Vagina (tissue), 2 donors: ENCODE data around the gene C1QTNF2. TPM values are rescaled to one million over a fixed set of nuclear protein-coding genes. Genes with fewer than 3 reads are reported as not detected.

Experiments used
- DNase-seq, 2 donors: peaks; one replicate each; pipeline ENCODE4 v3.0.0-alpha.2; 2017; ENCODE audit errors: extremely low spot score in 2 of 2
- H3K27ac ChIP-seq: fragments of 200-600 bp; sonication (generic); one replicate; pipeline ENCODE4 v1.5.1; 2019
- H3K27me3 ChIP-seq: fragments of 200-600 bp; sonication (generic); one replicate; pipeline ENCODE4 v1.5.1; 2019
- H3K36me3 ChIP-seq, 2 donors: fragments of 200-600 bp; sonication (generic); one replicate each; pipeline ENCODE4 v1.5.1; 2017 to 2019
- H3K4me1 ChIP-seq: fragments of 200-600 bp; sonication (generic); one replicate; pipeline ENCODE4 v1.5.1; 2019
- H3K4me3 ChIP-seq, 2 donors: fragments of 200-600 bp; sonication (generic); 1 replicate in 1 of 2; 2 replicates in 1 of 2; pipeline ENCODE4 v1.5.1; 2016 to 2019
- H3K9me3 ChIP-seq: fragments of 200-600 bp; sonication (generic); one replicate; pipeline ENCODE4 v1.5.1; 2019
- CTCF ChIP-seq, 3 experiments: fragments of 450-650 bp in 2 of 3; fragments of 200-600 bp in 1 of 3; sonication (generic) in 1 of 3; IDR thresholded peaks; one replicate each; pipeline ENCODE4 v1.5.1; 2017 to 2019; ENCODE audit warnings: antibody characterized with exemption in 3 of 3, mild to moderate bottlenecking in 2 of 3, moderate library complexity in 2 of 3
- POLR2A ChIP-seq, 2 donors: fragments of 450-650 bp; IDR thresholded peaks; one replicate each; pipeline ENCODE4 v1.6.1; 2017; ENCODE audit warnings: antibody characterized with exemption in 2 of 2, mild to moderate bottlenecking in 2 of 2, moderate library complexity in 2 of 2
- POLR2AphosphoS5 ChIP-seq, 2 donors: sonication (generic); formaldehyde crosslinking; IDR thresholded peaks; one replicate each; pipeline ENCODE4 v1.9.0; 2017; ENCODE audit warnings: antibody characterized with exemption in 2 of 2, mild to moderate bottlenecking in 2 of 2, low read depth in 1 of 2; ENCODE audit not compliant: insufficient read depth in 1 of 2
- intact Hi-C: fragments of 100-400 bp; cut with DNase I; formaldehyde crosslinking; loops from one replicate; pipeline ENCODE4 v1.15.1; 2023
- total RNA-seq: library from RNA; depleted of rRNA; stranded (reverse); fragments of >200 nt; gene quantifications from one replicate; pipeline ENCODE4 v1.2.3, GENCODE V29; 2016

C1QTNF2 gene
- total RNA-seq, 1 donor from 2014 or later = 1.7 TPM

- Histone ChIP-seq H3K9me3 (no peaks in the 10 kb centered on the region), H3K27me3 (no peaks in the 10 kb centered on the region), H3K36me3 (no peaks in the 10 kb centered on the region), H3K4me1 (no peaks in the 10 kb centered on the region), H3K4me3 (no peak overlapping the region), H3K27ac (no peak overlapping the region)
- TF ChIP-seq POLR2AphosphoS5 (IDR thresholded peaks at IDR 0.05; ENCODE audit: insufficient read depth in 1 of 2, low read depth in 1 of 2) (no peak), CTCF (IDR thresholded peaks at IDR 0.05) (no peak), POLR2A (IDR thresholded peaks at IDR 0.05) (no peak)
- intact Hi-C loops = no loop called here
- no peak for DNase-seq
Measured at GRCh38 chr5:160333721-160334120, 36.7 kb downstream of the C1QTNF2 start.

- no peaks in the 10 kb centered on the region for H3K36me3 ChIP-seq
- H3K4me3 ChIP-seq = no peak overlapping the region
- H3K27ac ChIP-seq = no peak overlapping the region
- no peaks in the 10 kb centered on the region for H3K4me1 ChIP-seq
- intact Hi-C loops = no loop called here
- DNase-seq = no peak
- H3K9me3 ChIP-seq = no peaks in the 10 kb centered on the region
- no peaks in the 10 kb centered on the region for H3K27me3 ChIP-seq
- TF ChIP-seq POLR2AphosphoS5 (IDR thresholded peaks at IDR 0.05; ENCODE audit: insufficient read depth in 1 of 2, low read depth in 1 of 2) (no peak), POLR2A (IDR thresholded peaks at IDR 0.05) (no peak), CTCF (IDR thresholded peaks at IDR 0.05) (no peak)
Measured at GRCh38 chr5:160330212-160330611, 40.2 kb downstream of the C1QTNF2 start.

- no peak for DNase-seq
Measured at GRCh38 chr5:160327818-160328217, 42.6 kb downstream of the C1QTNF2 start.

GRCh38 chr5:160326981-160327380 lies 43.4 kb downstream of the C1QTNF2 start:
- intact Hi-C loops = no loop called here
- Histone ChIP-seq H3K4me1 (no peaks in the 10 kb centered on the region), H3K36me3 (no peaks in the 10 kb centered on the region), H3K4me3 (no peak overlapping the region), H3K27ac (no peak overlapping the region), H3K9me3 (no peaks in the 10 kb centered on the region), H3K27me3 (no peaks in the 10 kb centered on the region)
- DNase-seq = no peak
- no peak for TF ChIP-seq POLR2A (IDR thresholded peaks at IDR 0.05)
- TF ChIP-seq POLR2AphosphoS5 (IDR thresholded peaks at IDR 0.05; ENCODE audit: insufficient read depth in 1 of 2, low read depth in 1 of 2) = no peak
- TF ChIP-seq CTCF (IDR thresholded peaks at IDR 0.05) = no peak

More at GRCh38 chr5:160327818-160328217, 42.6 kb downstream of the C1QTNF2 start:
- TF ChIP-seq CTCF (IDR thresholded peaks at IDR 0.05) (no peak), POLR2A (IDR thresholded peaks at IDR 0.05) (no peak), POLR2AphosphoS5 (IDR thresholded peaks at IDR 0.05; ENCODE audit: insufficient read depth in 1 of 2, low read depth in 1 of 2) (no peak)
- Histone ChIP-seq H3K4me3 (no peak overlapping the region), H3K27me3 (no peaks in the 10 kb centered on the region), H3K4me1 (no peaks in the 10 kb centered on the region), H3K9me3 (no peaks in the 10 kb centered on the region), H3K36me3 (no peaks in the 10 kb centered on the region), H3K27ac (no peak overlapping the region)
- intact Hi-C loops = no loop called here

GRCh38 chr5:160325716-160326115 lies 44.7 kb downstream of the C1QTNF2 start:
- no peaks in the 10 kb centered on the region for H3K27me3 ChIP-seq
- no peak for DNase-seq
- H3K9me3 ChIP-seq = no peaks in the 10 kb centered on the region
- no peak overlapping the region for H3K4me3 ChIP-seq
- intact Hi-C loops = no loop called here
- TF ChIP-seq POLR2AphosphoS5 (IDR thresholded peaks at IDR 0.05; ENCODE audit: insufficient read depth in 1 of 2, low read depth in 1 of 2) (no peak), POLR2A (IDR thresholded peaks at IDR 0.05) (no peak)
- no peaks in the 10 kb centered on the region for H3K36me3 ChIP-seq
- no peaks in the 10 kb centered on the region for H3K4me1 ChIP-seq
- H3K27ac ChIP-seq = no peak overlapping the region
